Fibroblast of lung (primary cell): ENCODE data around the gene CBLC. TPM values are rescaled to one million over a fixed set of nuclear protein-coding genes. Genes with fewer than 3 reads are reported as not detected.
A peak's percentile ranks its signal among the peaks of the same experiment; 100 is the strongest.

Experiments
- DNase-seq, 2 donors: peaks; one replicate each; pipeline versions ENCODE4 v3.0.0 to v3.0.0-alpha.2; 2010; ENCODE audit warnings: low read depth in 2 of 2
- H2AFZ ChIP-seq: 2 replicates; pipeline ENCODE4 v1.5.1; 2012; ENCODE audit warnings: low read length, control low read depth, inconsistent platforms
- H3K27ac ChIP-seq: 2 replicates; pipeline ENCODE4 v1.5.1; 2011; ENCODE audit warnings: low read length, control low read depth; ENCODE audit not compliant: insufficient read depth
- H3K27me3 ChIP-seq: 2 replicates; pipeline ENCODE4 v1.5.1; 2011; ENCODE audit warnings: mild to moderate bottlenecking, low read length; ENCODE audit not compliant: control insufficient read depth, insufficient read depth
- H3K36me3 ChIP-seq: 2 replicates; pipeline ENCODE4 v1.5.1; 2011; ENCODE audit warnings: low read length; ENCODE audit not compliant: control insufficient read depth, insufficient read depth
- H3K4me1 ChIP-seq: 2 replicates; pipeline ENCODE4 v1.5.1; 2011; ENCODE audit warnings: low read length; ENCODE audit not compliant: control insufficient read depth, insufficient read depth; ENCODE audit errors: extremely low read depth
- H3K4me2 ChIP-seq: 2 replicates; pipeline ENCODE4 v1.5.1; 2011; ENCODE audit warnings: low read length, control low read depth; ENCODE audit not compliant: insufficient read depth; ENCODE audit errors: extremely low read depth
- H3K4me3 ChIP-seq, 4 experiments: fragments of 200-600 bp in 1 of 4; sonication (generic) in 1 of 4; replicated peaks in 1 of 4; 2 replicates each; pipeline ENCODE4 v1.5.1; 2011 to 2016; ENCODE audit warnings: low read length in 4 of 4, low read depth in 3 of 4, mild to moderate bottlenecking in 3 of 4, control low read depth in 2 of 4, inconsistent platforms in 1 of 4, mixed read lengths in 1 of 4; ENCODE audit not compliant: insufficient read depth in 1 of 4; ENCODE audit errors: control extremely low read depth in 1 of 4
- H3K79me2 ChIP-seq: 2 replicates; pipeline ENCODE4 v1.5.1; 2012; ENCODE audit warnings: mild to moderate bottlenecking, low read length, inconsistent platforms; ENCODE audit not compliant: control insufficient read depth, insufficient read depth
- H3K9ac ChIP-seq: 2 replicates; pipeline ENCODE4 v1.5.1; 2011; ENCODE audit warnings: mild to moderate bottlenecking, low read length, control low read depth; ENCODE audit not compliant: insufficient read depth
- H3K9me3 ChIP-seq: 2 replicates; pipeline ENCODE4 v1.5.1; 2012; ENCODE audit warnings: low read depth, low read length; ENCODE audit not compliant: control insufficient read depth, insufficient read depth
- H4K20me1 ChIP-seq: 2 replicates; pipeline ENCODE4 v1.5.1; 2011; ENCODE audit warnings: low read length; ENCODE audit not compliant: control insufficient read depth, insufficient read depth; ENCODE audit errors: extremely low read depth
- EZH2 ChIP-seq: IDR thresholded peaks from 2 replicates; pipeline ENCODE4 v1.5.1; 2012; ENCODE audit warnings: low read length, control low read depth, mild to moderate bottlenecking; ENCODE audit errors: missing control alignments
- polyA plus RNA-seq, 2 donors: library from polyadenylated mRNA; depleted of rRNA in 1 of 2; stranded (reverse) in 1 of 2; unstranded in 1 of 2; fragments of >200 nt; gene quantifications; 2 replicates each; pipeline ENCODE4 v1.2.1, GENCODE V29; 2011 to 2012; ENCODE audit warnings: missing spikeins in 1 of 2
- total RNA-seq: library from RNA; depleted of rRNA; stranded (reverse); fragments of >200 nt; gene quantifications from 2 replicates; pipeline ENCODE4 v1.2.1, GENCODE V29; 2014
- TF ChIP-seq, protein P1 (sequence below), 2 donors: IDR thresholded peaks in 1 of 2; conservative IDR thresholded peaks in 1 of 2; 1 replicate in 1 of 2; 2 replicates in 1 of 2; pipeline ENCODE4 v1.5.1; 2011 to 2012; ENCODE audit warnings: low read length in 2 of 2, control low read depth in 1 of 2, inconsistent platforms in 1 of 2, low read depth in 1 of 2, mild to moderate bottlenecking in 1 of 2

CBLC gene
- total and polyA plus RNA-seq, 2 donors (not counting 1 experiment from before 2014, with no cell fraction given) = 0.33 TPM; not detected in 1

DNA sequence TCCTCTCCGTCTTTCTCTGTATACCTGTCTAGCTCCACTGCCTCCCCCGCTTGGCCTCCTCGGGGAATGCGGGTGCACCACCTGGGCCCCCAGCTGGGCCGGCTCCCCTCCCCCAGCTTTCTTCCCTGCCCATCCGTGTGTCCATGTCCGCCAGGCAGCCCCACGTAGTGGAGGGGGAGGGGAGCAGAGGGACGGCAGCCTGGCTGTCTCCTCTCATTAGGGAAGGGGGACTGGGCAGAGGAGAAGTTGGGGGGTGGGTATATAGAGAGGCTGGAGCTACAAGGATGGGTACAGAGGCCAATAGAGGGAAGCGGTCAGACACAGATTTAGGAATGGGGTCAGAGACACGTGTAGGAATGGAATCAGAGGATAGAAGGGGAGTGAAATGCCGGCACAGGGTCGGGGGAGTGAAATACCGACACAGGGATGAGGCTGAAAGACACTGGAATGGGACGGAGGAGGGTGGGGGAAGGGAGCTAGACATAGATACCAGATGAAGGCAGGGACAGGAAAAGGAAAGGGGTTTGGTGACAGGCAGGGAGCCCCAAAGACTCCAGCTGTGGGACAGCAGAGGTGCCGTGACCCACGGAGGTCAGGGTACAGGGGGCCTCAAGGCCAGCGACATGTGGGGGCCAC, 71.2 kb downstream of the CBLC start:
- peak overlapping the region; percentile 85 to 98 (median 92) for H3K4me3 ChIP-seq
- no peaks in the 10 kb centered on the region for H4K20me1 ChIP-seq
- H3K4me2 ChIP-seq = peak overlapping the region; percentile 99
- H3K9ac ChIP-seq = peak overlapping the region; percentile 99
- no peaks in the 10 kb centered on the region for H3K27me3 ChIP-seq
- DNase-seq = no peak
- no peak for TF ChIP-seq EZH2
- TF ChIP-seq, protein P1, sequence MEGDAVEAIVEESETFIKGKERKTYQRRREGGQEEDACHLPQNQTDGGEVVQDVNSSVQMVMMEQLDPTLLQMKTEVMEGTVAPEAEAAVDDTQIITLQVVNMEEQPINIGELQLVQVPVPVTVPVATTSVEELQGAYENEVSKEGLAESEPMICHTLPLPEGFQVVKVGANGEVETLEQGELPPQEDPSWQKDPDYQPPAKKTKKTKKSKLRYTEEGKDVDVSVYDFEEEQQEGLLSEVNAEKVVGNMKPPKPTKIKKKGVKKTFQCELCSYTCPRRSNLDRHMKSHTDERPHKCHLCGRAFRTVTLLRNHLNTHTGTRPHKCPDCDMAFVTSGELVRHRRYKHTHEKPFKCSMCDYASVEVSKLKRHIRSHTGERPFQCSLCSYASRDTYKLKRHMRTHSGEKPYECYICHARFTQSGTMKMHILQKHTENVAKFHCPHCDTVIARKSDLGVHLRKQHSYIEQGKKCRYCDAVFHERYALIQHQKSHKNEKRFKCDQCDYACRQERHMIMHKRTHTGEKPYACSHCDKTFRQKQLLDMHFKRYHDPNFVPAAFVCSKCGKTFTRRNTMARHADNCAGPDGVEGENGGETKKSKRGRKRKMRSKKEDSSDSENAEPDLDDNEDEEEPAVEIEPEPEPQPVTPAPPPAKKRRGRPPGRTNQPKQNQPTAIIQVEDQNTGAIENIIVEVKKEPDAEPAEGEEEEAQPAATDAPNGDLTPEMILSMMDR (conservative IDR thresholded peaks at IDR 0.05 in 1 of 2, IDR thresholded peaks at IDR 0.05 in 1 of 2; ENCODE audit: low read depth in 1 of 2, low read length in 2 of 2) = no peak
- H3K27ac ChIP-seq = peak overlapping the region; percentile 90
- H3K79me2 ChIP-seq = peaks cover 69% of the 10 kb centered on the region
- H3K36me3 ChIP-seq = peaks cover 4% of the 10 kb centered on the region
- H2AFZ ChIP-seq = no peak overlapping the region
- no peaks in the 10 kb centered on the region for H3K9me3 ChIP-seq
- peaks cover 7% of the 10 kb centered on the region for H3K4me1 ChIP-seq

Other genes with a start within 250 kb of the CBLC start
- gene CEACAM20, start 248.2 kb upstream of the CBLC start, total RNA-seq = not detected in 2 replicates
- gene CEACAM20, start 248.2 kb upstream of the CBLC start, polyA plus RNA-seq = not detected in 2 replicates
- 0.26 and 0.33 TPM in 2 replicates for gene IGSF23, start 164.3 kb upstream of the CBLC start, total RNA-seq
- 0.53 and 1.3 TPM in 2 replicates for gene IGSF23, start 164.3 kb upstream of the CBLC start, polyA plus RNA-seq
- gene PVR, start 134.0 kb upstream of the CBLC start, total RNA-seq = 98.1 and 229 TPM in 2 replicates
- 167 and 230 TPM in 2 replicates for gene PVR, start 134.0 kb upstream of the CBLC start, polyA plus RNA-seq
- 3.1 and 7.8 TPM in 2 replicates for gene CEACAM19, start 106.4 kb upstream of the CBLC start, total RNA-seq
- gene CEACAM19, start 106.4 kb upstream of the CBLC start, polyA plus RNA-seq = 7.7 and 9.9 TPM in 2 replicates
- gene CEACAM16, start 78.7 kb upstream of the CBLC start, total RNA-seq = under 0.01 TPM in 1 of 2 replicates, not detected in the other
- gene CEACAM16, start 78.7 kb upstream of the CBLC start, polyA plus RNA-seq = not detected in 2 replicates
- gene BCL3, start 29.2 kb upstream of the CBLC start, total RNA-seq = 10.8 and 20.6 TPM in 2 replicates
- gene BCL3, start 29.2 kb upstream of the CBLC start, polyA plus RNA-seq = 6.8 and 10.7 TPM in 2 replicates
- 20.3 and 29.0 TPM in 2 replicates for gene BCAM, start 31.2 kb downstream of the CBLC start, total RNA-seq
- gene BCAM, start 31.2 kb downstream of the CBLC start, polyA plus RNA-seq = 7.2 and 12.2 TPM in 2 replicates
- gene NECTIN2, start 68.4 kb downstream of the CBLC start, total RNA-seq = 50.3 and 70.7 TPM in 2 replicates
- gene NECTIN2, start 68.4 kb downstream of the CBLC start, polyA plus RNA-seq = 59.4 and 77.4 TPM in 2 replicates
- gene TOMM40, start 113.4 kb downstream of the CBLC start, total RNA-seq = 21.8 and 24.4 TPM in 2 replicates
- 32.1 and 57.7 TPM in 2 replicates for gene TOMM40, start 113.4 kb downstream of the CBLC start, polyA plus RNA-seq
- 35.0 and 339 TPM in 2 replicates for gene APOE, start 127.9 kb downstream of the CBLC start, total RNA-seq
- 1.5 and 13.4 TPM in 2 replicates for gene APOE, start 127.9 kb downstream of the CBLC start, polyA plus RNA-seq
- 2.3 and 8.0 TPM in 2 replicates for gene APOC1, start 136.7 kb downstream of the CBLC start, total RNA-seq
- gene APOC1, start 136.7 kb downstream of the CBLC start, polyA plus RNA-seq = 1.3 and 2.6 TPM in 2 replicates
- gene APOC4, start 164.3 kb downstream of the CBLC start, total RNA-seq = not detected in 2 replicates
- gene APOC4, start 164.3 kb downstream of the CBLC start, polyA plus RNA-seq = not detected in 2 replicates
- not detected in 2 replicates for gene APOC2, start 168.2 kb downstream of the CBLC start, total RNA-seq
- gene APOC2, start 168.2 kb downstream of the CBLC start, polyA plus RNA-seq = not detected in 2 replicates
- gene CLPTM1, start 177.5 kb downstream of the CBLC start, total RNA-seq = 34.7 and 46.7 TPM in 2 replicates
- gene CLPTM1, start 177.5 kb downstream of the CBLC start, polyA plus RNA-seq = 54.4 and 86.0 TPM in 2 replicates
- gene RELB, start 223.6 kb downstream of the CBLC start, total RNA-seq = 9.2 and 11.7 TPM in 2 replicates
- gene RELB, start 223.6 kb downstream of the CBLC start, polyA plus RNA-seq = 2.0 and 2.3 TPM in 2 replicates